GM12878 (cell line): ENCODE data around the gene ARL3. TPM values are rescaled to one million over a fixed set of nuclear protein-coding genes. Genes with fewer than 3 reads are reported as not detected.
A peak's percentile ranks its signal among the peaks of the same experiment; 100 is the strongest.

Experiments used
- ATAC-seq: fragments of 200-7000 bp; cut with Tn5 transposase; 3 replicates; pipeline ENCODE4 v1.9.1; 2020; ENCODE audit warnings: mild to moderate bottlenecking, moderate library complexity
- BruUV-seq: library from RNA; stranded (reverse); fragments of 400-500 nt; replicated peaks from 2 replicates; lab custom pipeline; 2021; lab: Mats Ljungman, UMichigan
- CTCF ChIA-PET: fragments of 300-600 bp; sonication (Branson Sonifier 250); formaldehyde crosslinking; extraction: SDS; loops from one replicate; lab custom pipeline; 2021; ENCODE audit warnings: inconsistent platforms; lab: Yijun Ruan, JAX
- POLR2A ChIA-PET: fragments of 350-600 bp; formaldehyde crosslinking; extraction: SDS; loops from one replicate; lab custom pipeline; 2021; ENCODE audit warnings: inconsistent platforms; lab: Charles Lee
- RAD21 ChIA-PET: fragments of 300-600 bp; sonication (Branson Sonifier 250); formaldehyde crosslinking; loops from one replicate; lab custom pipeline; 2023; ENCODE audit warnings: antibody characterized with exemption; ENCODE audit not compliant: unreplicated experiment; lab: Charles Lee
- SMC1A ChIA-PET: fragments of 300-600 bp; sonication (Branson Sonifier 250); formaldehyde crosslinking; loops from one replicate; lab custom pipeline; 2023; ENCODE audit not compliant: unreplicated experiment, uncharacterized antibody; lab: Charles Lee
- DNase-seq: peaks from one replicate; pipeline ENCODE4 v3.0.0-alpha.2; 2011; ENCODE audit warnings: low read depth, low spot score
- FAIRE-seq: peaks from 3 replicates; lab custom pipeline; 2011; peaks lifted over from hg19 to GRCh38; lab: Jason Lieb, UNC
- H2AFZ ChIP-seq: 2 replicates; pipeline ENCODE4 v1.6.0; 2011; ENCODE audit warnings: low read depth, low read length, control low read depth; ENCODE audit not compliant: control insufficient read depth
- H3K27ac ChIP-seq: 2 replicates; pipeline ENCODE4 v1.5.1; 2011; ENCODE audit warnings: control low read depth; ENCODE audit not compliant: control insufficient read depth, insufficient read depth
- H3K27me3 ChIP-seq, 2 experiments: replicated peaks in 1 of 2; 2 replicates each; pipeline versions ENCODE4 v1.6.0 to v1.6.1; 2011; ENCODE audit warnings: low read length in 1 of 2; ENCODE audit not compliant: control insufficient read depth in 2 of 2, insufficient read depth in 2 of 2
- H3K36me3 ChIP-seq, 2 experiments: 2 replicates each; pipeline ENCODE4 v1.5.1; 2011; ENCODE audit warnings: low read length in 1 of 2; ENCODE audit not compliant: control insufficient read depth in 2 of 2, insufficient read depth in 2 of 2
- H3K4me1 ChIP-seq: 2 replicates; pipeline ENCODE4 v1.6.1; 2011; ENCODE audit warnings: mild to moderate bottlenecking, low read length, moderate library complexity, mixed read lengths; ENCODE audit not compliant: control insufficient read depth, insufficient read depth
- H3K4me2 ChIP-seq: 2 replicates; pipeline ENCODE4 v1.6.0; 2011; ENCODE audit warnings: control low read depth; ENCODE audit not compliant: control insufficient read depth, insufficient read depth
- H3K4me3 ChIP-seq: fragments of 200-600 bp; sonication (generic); 2 replicates; pipeline ENCODE4 v1.5.1; 2016
- H3K79me2 ChIP-seq: 2 replicates; pipeline ENCODE4 v1.6.0; 2011; ENCODE audit warnings: low read length; ENCODE audit not compliant: control insufficient read depth, insufficient read depth
- H3K9ac ChIP-seq: 2 replicates; pipeline ENCODE4 v1.8.0; 2011; ENCODE audit warnings: low read length, control low read depth, mixed read lengths; ENCODE audit not compliant: control insufficient read depth, insufficient read depth
- H3K9me3 ChIP-seq: replicated peaks from 3 replicates; pipeline ENCODE4 v1.5.1; 2011; ENCODE audit warnings: mild to moderate bottlenecking, low read length; ENCODE audit not compliant: control insufficient read depth, insufficient read depth
- H4K20me1 ChIP-seq: 2 replicates; pipeline ENCODE4 v1.6.0; 2011; ENCODE audit not compliant: control insufficient read depth, insufficient read depth
- HSF1 ChIP-seq: fragments of 150-350 bp; IDR thresholded peaks from 2 replicates; pipeline ENCODE4 v1.6.1; 2014; ENCODE audit warnings: mild to moderate bottlenecking, low read depth, low read length
- RAD21 ChIP-seq: IDR thresholded peaks from 2 replicates; pipeline ENCODE4 v1.6.1; 2011; ENCODE audit warnings: mild to moderate bottlenecking, low read depth, low read length, moderate library complexity; ENCODE audit not compliant: insufficient read depth
- RB1 ChIP-seq: fragments of 450-650 bp; formaldehyde crosslinking; IDR thresholded peaks from 2 replicates; pipeline ENCODE4 v1.6.1; 2017; ENCODE audit warnings: mild to moderate bottlenecking, borderline replicate concordance
- SMC3 ChIP-seq: IDR thresholded peaks from 2 replicates; pipeline ENCODE4 v1.6.1; 2011; ENCODE audit warnings: low read length, improper control_type of control experiment, borderline replicate concordance
- WGBS: methylation state at CpG from one replicate; pipeline ENCODE4 v1.1.6; 2016; ENCODE audit warnings: low lambda C conversion rate; ENCODE audit not compliant: insufficient replicate concordance, insufficient coverage; ENCODE audit errors: missing lambda C conversion rate; 5-methylcytosine and 5-hydroxymethylcytosine counted together
- in situ Hi-C: fragments of 300-500 bp; cut with MboI; formaldehyde crosslinking; loops from 9 replicates; pipeline ENCODE4 v1.14.3; 2018; ENCODE audit warnings: mixed read lengths
- intact Hi-C: fragments of 100-400 bp; cut with micrococcal nuclease; formaldehyde crosslinking; loops from one replicate; pipeline ENCODE4 v1.14.2; 2022; ENCODE audit not compliant: unreplicated experiment
- polyA plus RNA-seq, 11 experiments: library from polyadenylated mRNA; depleted of rRNA in 4 of 11; unstranded in 6 of 11; stranded (reverse) in 5 of 11; fragments of >200 nt; fragmentation: Nextera tagmentation in 4 of 11; fragmentation: Illumina TruSeq in 1 of 11; extraction: Ambion mirVana in 4 of 11; extraction: Trizol in 1 of 11; gene quantifications; 1 replicate in 1 of 11; 2 replicates in 10 of 11; pipeline versions ENCODE4 v1.2.1 to v1.2.3, GENCODE V29; 2011 to 2016; ENCODE audit warnings: inconsistent platforms in 2 of 11, missing spikeins in 2 of 11, low read depth in 1 of 11
- total RNA-seq, 4 experiments: library from RNA; depleted of rRNA in 3 of 4; stranded (reverse); fragments of >200 nt in 3 of 4; fragmentation: Illumina TruSeq in 1 of 4; extraction: Trizol in 1 of 4; gene quantifications; 2 replicates each; pipeline versions ENCODE4 v1.2.1 to v1.2.3, GENCODE V29; 2013 to 2021
- TF ChIP-seq, protein P1 (sequence below), 3 experiments: IDR thresholded peaks in 2 of 3; conservative IDR thresholded peaks in 1 of 3; 2 replicates each; pipeline ENCODE4 v1.5.1; 2011; ENCODE audit warnings: low read depth in 3 of 3, low read length in 3 of 3, mild to moderate bottlenecking in 3 of 3, control low read depth in 2 of 3, moderate library complexity in 2 of 3, inconsistent platforms in 1 of 3, mixed read lengths in 1 of 3; ENCODE audit not compliant: control insufficient read depth in 2 of 3, insufficient read depth in 1 of 3; ENCODE audit errors: extremely low read depth in 1 of 3

ARL3 gene
- total and polyA plus RNA-seq, 10 of the 15 experiments (the other 5 are each of a cell fraction or from before 2014, with no cell fraction given) = 4.9 to 26.1 (median 11.0) TPM

GRCh38 chr10:102669206-102670064 is 44.8 kb downstream of the ARL3 start:
- no peak for FAIRE-seq
- BruUV-seq = no TSS peak
- Histone ChIP-seq H3K9ac (no peak overlapping the region), H3K9me3 (no peaks in the 10 kb centered on the region), H3K27ac (no peak overlapping the region), H4K20me1 (no peaks in the 10 kb centered on the region), H3K4me1 (peaks cover 8% of the 10 kb centered on the region), H2AFZ (no peak overlapping the region), H3K4me3 (no peak overlapping the region), H3K79me2 (no peaks in the 10 kb centered on the region), H3K36me3 (no peaks in the 10 kb centered on the region), H3K4me2 (no peak overlapping the region), H3K27me3 (no peaks in the 10 kb centered on the region)
- 46% methylated on average over 7 of the region's 7 CpGs for WGBS
- ChIA-PET CTCF (interaction anchor here (0.7 to 3.1 kb wide), 15 partner anchors 9 to 1025 kb away, joined by 3 to 27 read pairs (median 6); partner anchors contain the start of gene TRIM8), SMC1A (interaction anchor here (0.9 to 1.7 kb wide), 9 partner anchors 8 to 60 kb away, joined by 3 to 11 read pairs (median 5); no protein-coding TSS in a partner anchor), RAD21 (interaction anchor here (0.5 to 1.9 kb wide), 12 partner anchors 9 to 833 kb away, joined by 3 to 7 read pairs (median 4); partner anchors contain the start of genes SUFU and TRIM8), POLR2A (interaction anchor here (0.5 to 2.1 kb wide), 6 partner anchors 9 to 577 kb away, joined by 3 to 8 read pairs (median 4); partner anchors contain the start of gene ARL3)
- in situ Hi-C loops = no loop called here
- no peak for TF ChIP-seq RB1
- TF ChIP-seq HSF1 = no peak
- peak; percentile 38; the same call in 1 of the 2 replicates for TF ChIP-seq RAD21
- TF ChIP-seq, protein P1, sequence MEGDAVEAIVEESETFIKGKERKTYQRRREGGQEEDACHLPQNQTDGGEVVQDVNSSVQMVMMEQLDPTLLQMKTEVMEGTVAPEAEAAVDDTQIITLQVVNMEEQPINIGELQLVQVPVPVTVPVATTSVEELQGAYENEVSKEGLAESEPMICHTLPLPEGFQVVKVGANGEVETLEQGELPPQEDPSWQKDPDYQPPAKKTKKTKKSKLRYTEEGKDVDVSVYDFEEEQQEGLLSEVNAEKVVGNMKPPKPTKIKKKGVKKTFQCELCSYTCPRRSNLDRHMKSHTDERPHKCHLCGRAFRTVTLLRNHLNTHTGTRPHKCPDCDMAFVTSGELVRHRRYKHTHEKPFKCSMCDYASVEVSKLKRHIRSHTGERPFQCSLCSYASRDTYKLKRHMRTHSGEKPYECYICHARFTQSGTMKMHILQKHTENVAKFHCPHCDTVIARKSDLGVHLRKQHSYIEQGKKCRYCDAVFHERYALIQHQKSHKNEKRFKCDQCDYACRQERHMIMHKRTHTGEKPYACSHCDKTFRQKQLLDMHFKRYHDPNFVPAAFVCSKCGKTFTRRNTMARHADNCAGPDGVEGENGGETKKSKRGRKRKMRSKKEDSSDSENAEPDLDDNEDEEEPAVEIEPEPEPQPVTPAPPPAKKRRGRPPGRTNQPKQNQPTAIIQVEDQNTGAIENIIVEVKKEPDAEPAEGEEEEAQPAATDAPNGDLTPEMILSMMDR (IDR thresholded peaks at IDR 0.05 in 2 of 3, conservative IDR thresholded peaks at IDR 0.05 in 1 of 3; ENCODE audit: control insufficient read depth in 2 of 3, extremely low read depth in 1 of 3, insufficient read depth in 1 of 3, low read depth in 3 of 3, low read length in 3 of 3) = peak; percentile 25 to 44 (median 39); a peak in 5 of 6 replicates
- TF ChIP-seq SMC3 = peak; percentile 17; the same call in 1 of the 2 replicates
- intact Hi-C loops = no loop called here
- peak; percentile 48 for ATAC-seq
- DNase-seq = no peak
